Measurements from ENCODE around the gene AGBL4.
A peak's percentile ranks its signal among the peaks of the same experiment; 100 is the strongest.

The AGBL4 gene

DNA sequence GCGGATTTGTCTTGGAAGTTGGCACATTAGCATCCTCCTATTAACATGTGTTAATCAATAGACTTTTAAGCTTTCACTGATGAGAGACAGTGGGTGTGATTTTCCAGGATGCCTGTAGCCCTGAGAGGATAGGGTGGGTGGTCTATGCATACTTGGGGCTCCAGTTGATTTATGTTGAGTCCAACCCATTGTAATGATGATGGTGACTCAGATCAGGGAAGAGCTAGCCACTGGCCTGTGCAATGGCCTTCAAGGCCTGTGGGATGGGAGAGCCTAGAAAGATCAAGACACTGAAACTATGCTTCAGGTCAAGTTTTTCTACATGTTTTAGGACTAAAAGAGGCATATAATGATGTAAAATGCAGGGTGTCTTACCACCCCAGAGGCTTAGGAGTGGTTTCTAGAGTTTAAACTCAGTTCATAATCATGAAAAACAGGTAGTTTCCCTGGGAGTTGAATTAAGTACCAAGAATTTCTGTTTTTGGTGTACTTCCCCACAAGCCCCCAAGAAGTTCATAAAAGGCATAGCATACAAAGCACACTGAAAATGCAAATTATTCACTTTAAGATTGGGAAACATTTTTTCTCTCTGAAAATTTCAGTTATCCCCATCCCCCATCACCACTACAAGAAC lies 1267.0 kb downstream of the AGBL4 start:
- DNase-seq: no peak

DNA sequence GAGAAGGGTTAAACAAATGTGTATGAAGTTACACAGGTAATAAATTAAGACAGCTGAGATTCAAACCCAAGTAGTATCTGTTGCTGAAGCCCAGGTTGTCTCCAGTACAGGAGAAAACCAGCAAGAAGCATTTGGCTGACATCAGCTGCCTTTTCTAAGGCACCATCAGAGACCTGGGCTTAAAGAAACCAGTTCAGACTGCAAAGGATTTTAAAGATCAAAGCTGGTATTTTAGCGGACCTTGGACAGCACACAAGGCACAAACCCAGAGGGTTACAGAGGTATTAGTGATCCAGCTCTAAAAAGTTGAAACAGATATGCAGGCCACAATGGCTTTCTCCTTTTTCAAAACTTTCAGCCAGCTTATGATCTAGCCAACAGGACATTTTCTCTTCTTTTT lies 1270.5 kb downstream of the AGBL4 start:
- no peak for DNase-seq

DNA sequence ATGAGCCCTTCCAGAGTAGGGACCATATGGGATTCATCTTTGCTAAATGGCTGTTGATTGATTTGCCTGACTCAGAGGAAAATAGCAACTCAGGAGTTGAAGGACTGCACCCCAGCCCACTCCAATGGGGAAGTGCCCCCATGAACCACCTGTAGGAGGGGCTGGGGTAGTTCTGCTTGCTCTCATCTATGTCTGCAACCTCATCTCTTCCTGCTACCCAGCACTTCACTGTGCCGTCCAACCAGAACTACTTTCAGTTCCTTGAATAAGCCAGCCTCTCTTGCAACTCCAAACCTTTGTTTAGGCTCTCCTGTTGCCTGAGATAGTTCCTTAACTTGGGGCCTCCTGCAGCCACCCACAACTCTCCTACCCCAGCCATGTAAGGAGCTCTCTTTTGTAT lies 1273.6 kb downstream of the AGBL4 start:
- DNase-seq: no peak

DNA sequence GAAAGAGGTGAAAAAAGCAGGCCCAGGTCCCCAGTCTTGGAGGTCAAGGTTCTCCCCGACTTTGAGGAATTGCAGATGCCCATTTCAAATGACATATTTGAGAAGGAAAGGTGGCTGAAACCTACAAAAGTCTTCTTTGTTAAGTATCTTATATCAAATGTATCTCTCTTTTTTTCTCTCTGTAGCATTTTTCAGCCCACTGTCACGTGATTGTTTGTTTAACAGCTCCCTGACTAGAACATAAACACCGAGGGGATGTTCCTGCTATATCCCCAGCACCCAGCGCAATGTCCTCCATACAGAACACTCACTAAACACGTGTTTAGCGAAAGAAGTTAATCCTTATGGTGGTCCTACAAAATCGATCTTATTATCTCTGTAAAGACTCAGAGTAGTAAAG lies 1274.7 kb downstream of the AGBL4 start:
- no peak for DNase-seq

DNA sequence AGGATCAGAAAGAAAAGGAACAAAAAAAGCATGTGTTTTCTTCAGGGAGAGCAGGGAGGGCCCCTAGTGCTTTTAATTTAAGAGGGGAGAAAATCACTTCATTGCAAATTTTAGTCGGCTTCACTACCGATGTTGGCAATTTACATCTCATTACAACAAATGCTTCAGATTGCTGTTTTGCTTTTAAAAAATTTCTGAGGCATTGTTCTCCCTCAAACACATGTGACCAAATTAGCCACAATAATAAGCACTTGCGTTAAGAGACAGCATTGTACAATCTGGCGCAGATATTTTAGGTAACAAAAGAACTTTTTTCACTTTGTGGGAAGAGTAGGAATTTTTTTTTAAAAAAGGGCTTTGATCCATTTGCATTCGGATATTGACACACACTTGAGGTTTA lies 1276.8 kb downstream of the AGBL4 start:
- DNase-seq: no peak

DNA sequence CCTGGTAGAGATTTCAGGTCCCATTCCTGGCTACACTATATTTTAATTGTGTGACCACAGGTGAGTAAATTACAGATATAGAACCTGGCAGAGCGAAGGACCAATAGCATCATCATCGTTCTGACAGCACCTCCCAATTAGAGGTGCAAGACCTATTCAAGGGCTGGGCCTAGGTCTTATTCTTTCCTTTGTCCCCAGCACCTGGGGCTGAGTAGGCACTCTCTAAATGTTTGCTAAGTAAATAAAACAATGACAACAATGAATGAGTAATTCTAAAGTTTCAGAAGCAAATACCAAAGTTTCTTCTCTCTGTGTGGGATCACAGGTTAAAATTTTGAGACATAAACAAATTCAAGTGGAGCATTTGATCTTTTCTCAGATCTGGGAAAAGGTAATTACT lies 1279.7 kb downstream of the AGBL4 start:
- DNase-seq: no peak

DNA sequence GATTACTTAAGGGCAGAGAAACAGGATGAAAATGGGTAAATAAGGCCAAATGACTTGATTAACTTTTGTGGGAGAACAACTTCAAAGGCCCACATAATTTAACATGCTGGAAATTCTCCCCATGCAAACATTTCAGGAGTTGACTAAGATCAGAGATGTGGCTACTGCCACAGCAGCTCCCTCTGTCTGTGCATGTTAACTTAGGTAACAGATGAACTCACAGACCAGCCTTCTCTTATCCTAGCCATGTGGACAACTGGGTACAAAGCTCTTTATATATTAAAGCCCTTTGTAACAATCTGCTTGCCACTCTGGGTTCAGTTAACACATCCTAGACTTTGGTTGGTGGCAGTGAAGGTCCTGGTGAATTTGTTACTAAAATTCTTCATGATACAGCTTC lies 1280.3 kb downstream of the AGBL4 start:
- DNase-seq: no peak

DNA sequence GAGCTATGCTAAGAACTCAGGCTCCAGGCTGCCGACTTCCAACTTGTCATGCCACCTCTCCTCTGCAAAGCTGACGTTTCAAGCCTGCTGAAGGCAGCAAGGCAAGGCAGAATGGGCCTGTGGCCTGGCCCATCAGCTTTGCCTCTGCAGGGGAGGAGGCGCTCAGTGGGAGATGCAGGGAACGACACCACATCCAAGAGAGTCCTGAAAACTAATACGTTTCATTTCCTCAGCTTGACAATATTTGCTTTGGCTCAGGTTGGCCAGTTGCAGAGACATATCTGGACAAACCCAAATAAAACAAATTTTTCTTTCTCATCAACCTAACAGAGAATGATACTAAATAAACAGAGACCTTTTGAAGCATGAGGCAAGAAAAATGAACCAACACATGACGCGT lies 1282.4 kb downstream of the AGBL4 start:
- DNase-seq: peak; percentile 4

DNA sequence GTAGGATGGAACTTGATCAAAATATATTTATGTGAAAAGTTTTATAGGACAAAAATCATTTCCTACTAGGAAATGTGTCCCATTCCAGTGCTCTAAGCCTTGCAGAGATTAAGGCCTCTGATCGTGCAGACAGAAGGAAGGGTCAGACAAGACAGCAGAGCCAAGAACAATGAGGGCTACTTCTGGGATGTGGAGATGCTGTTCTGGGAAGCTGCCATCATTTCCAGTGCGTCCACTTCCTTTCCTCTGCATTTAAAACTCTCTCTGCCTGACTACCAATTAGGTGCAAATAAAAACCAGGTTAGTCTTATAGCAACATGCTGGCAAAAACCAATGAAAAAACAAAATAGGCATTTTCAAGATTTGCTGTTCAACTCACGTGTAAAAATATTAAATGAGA lies 1283.1 kb downstream of the AGBL4 start:
- no peak for DNase-seq

DNA sequence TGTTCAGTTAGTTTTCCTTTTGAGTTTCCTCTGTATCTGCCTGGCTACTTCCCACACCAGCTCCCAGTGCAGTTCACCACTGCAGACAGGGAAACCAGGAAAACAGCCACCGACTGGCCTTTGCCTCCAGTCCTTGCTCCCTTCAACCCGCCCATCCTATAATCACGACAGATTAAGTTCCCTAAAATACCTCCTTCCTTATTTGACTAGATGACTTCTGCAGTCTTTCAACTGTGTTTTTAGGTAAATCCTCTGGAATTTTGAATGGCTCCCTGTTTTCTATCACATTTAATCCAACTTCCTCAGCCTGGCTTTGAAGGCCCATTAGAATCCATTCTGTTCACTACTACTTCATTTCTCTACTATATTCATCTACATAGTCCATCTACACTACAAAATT lies 1284.7 kb downstream of the AGBL4 start:
- DNase-seq: no peak

DNA sequence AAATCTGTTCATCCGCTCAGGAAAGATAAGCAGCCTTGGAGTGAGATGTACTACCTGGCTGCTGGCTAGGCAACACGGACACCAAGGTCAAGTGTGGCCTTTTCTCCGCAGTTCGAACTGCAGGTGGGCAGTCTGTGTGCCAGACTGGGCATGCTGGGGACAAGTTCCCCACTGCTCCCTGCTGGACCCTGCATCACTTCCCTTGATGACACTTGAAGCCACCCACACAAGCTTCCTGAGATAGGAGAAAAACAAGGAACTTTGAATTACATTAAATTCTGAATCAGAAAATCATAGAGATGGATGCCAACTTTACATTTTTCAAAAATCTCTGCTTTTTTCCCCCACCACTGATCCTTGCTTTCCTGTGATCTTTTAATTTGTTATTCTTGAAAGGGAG lies 1285.4 kb downstream of the AGBL4 start:
- no peak for DNase-seq

DNA sequence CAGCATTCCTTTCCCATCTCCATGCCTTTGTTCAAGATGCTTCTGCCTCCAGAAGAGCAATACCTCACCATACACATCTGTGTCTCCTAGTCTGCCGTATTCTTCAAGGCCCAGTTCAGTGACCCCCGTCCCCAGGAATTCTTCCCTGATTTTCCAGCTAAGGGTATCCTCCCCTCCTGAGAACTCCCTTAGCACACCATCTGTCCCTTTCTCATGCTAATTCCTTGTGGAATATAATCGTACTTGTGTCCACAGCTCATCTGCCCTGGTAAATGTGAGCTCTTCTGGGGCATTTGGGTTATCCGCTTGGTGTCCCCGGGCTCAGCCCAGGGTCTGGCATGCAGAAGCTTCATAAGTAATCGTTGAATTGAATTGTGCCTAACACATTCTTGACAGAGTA lies 1288.0 kb downstream of the AGBL4 start:
- DNase-seq: no peak

DNA sequence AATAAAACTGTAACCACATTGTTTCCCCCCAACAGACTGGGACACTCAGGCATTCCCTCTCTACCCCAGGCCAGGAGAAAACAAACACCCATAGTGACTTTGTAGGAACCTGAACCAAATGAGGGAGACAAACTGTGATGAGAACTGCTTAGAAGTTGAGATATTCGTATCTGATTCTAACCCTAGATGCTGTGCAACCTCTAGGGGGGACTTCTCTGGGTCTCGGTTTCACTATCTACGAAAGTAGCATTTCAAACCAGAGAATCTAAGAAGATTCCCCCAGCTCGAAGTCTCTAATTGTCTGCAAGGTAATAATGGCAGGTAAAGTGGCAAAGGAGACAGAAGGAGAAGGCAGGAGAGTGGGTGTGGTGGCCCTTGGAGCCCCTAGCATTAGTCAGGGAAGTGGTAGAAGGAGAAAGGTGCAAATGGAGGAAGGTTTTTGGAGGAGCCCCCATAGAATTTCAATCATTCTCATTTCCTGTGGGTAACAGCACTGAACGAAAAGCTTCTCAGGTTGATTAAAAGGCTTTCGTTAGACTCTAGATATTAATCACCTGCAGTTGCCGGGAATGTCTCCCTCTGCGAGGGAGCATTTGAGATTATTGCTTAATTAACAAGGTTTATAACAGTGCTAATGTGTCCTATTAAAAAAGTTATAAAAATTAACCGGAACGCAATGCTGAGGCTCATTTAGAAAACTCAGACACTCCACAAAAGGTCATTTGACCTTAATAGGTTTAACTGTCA lies 1293.4 kb downstream of the AGBL4 start:
- no peak for DNase-seq

DNA sequence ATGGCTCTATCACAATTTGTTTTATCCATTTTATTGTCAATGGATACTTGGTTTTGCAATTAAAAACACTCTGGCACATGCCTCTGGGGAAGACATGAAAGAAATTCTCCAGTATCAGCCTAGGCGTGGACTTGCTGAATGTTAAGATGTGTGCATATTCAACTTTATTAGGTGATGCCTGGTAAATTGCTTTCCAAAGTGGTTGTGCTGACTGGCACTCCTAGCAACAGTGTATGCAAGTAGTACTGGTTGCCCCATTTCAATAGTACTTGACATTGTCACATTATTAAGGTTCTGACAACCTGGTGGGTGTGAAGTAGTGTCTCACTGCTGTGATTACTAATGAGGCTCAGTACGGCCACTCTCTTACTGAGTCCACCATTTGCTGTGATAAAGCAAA lies 1295.2 kb downstream of the AGBL4 start:
- DNase-seq: no peak

DNA sequence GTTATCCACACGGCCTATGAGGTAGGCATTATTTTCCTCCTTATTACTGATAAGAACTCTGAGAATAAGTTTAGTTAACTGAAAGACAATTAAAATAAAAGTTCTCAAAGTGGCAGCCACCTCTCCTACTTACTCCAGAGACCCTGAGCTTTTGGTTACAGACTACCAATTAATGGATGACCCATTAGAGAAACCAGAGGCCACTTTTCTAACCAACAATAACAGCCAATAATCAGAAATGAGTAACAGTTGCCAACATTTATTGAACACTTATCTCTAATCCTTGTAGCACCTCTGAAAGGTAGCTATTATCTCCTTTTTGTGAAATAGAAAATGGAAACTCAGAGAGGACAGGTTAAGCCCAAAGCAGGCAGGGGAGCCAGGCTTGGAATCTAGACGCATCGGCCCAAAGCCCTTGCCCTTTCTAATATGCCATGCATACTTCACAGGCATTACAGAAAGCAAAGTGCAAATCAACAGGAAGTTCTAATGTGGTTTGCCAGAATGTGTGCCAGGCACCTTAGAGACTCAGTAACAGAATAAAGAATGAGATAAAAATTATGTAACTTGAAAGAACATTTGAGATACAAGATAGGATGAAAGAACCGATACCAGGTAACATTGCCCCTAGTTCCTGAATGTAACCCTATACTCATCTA lies 1297.1 kb downstream of the AGBL4 start:
- no peak for DNase-seq

DNA sequence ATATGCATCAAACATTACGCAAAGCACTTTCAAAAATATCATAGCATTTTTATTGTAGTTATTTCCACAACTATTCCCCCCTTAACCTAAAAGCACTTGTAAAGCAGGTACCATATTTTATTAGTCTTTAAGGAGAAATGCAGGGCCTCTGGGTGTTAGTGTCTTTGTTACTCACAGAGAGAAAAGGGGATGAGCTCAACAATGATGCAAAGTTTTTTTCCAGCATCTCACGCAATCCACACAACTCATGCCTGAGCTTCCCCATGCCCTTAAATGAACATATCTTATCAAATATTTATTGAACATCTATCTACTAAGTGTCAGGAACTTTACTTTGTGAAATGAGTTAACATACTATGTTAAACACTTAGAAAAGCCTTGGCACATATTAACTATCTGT lies 1297.6 kb downstream of the AGBL4 start:
- no peak for DNase-seq

DNA sequence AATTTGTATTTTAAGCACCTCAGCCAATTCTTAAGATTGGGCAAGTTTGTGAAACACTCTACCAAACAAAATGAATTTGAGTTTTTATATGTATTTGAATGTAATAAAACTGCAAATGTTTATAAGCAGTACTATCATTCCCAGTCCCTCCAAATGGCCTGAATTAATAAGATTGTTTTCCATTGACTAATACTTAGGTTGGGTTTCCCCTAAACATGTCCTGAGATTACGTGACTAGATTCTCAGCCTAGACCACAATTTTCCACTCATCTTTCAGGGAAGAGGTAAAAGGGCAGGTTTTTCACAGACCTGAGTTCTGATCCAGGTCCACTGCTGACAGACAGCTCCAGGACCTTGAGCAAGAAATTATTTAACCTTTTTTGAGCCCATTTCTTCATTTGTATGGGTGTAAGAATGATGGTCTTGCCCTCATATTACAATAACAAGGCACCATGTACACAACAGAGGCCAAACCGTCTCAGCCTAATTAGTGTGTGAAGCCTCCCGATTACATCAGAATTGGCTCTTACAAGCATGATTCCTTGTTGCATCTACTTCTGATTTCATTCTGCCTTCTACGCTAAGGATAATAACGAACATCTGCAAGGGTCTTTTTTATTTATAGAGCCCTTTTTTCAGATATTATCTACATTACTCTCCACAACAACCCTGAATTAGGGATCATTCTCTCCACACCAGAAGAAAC lies 1298.3 kb downstream of the AGBL4 start:
- DNase-seq: no peak

DNA sequence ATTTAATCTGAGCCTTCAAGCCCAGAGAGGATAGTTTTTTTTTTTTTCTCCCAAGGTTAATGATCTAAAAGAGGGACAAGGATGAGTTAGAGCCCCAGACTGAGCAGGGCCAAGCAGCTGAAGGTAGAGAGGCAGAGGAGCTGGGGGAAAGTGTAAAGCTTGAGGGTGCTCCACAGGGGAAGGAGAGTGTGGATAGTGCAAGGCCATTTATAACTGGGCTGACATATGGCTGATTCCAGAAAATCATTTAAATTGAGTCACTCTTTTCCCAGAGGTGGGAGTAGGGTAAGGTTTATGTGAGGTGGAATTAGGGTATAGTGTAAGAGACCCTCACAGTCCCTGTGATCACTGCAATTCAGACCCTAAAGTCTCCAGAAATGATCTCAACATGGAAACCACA lies 1302.8 kb downstream of the AGBL4 start:
- DNase-seq: no peak

DNA sequence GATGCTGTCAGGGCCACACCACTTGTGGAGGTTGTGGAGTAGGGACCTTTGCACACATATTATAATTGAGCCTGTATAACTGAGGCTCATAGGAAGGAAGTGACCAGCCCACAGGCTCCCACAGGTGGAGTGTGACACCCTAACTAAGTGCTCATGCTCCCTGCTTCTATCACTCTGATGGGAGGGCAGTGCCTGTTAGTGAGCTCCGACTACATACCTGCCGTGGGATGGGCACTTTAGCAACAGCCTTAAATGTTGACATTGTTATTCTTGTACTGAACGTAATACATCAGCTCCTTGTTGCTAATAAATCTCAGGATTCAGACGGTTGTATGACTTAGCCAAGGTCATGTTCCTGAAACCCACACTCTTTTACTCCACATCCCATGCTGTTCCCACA lies 1305.0 kb downstream of the AGBL4 start:
- no peak for DNase-seq

DNA sequence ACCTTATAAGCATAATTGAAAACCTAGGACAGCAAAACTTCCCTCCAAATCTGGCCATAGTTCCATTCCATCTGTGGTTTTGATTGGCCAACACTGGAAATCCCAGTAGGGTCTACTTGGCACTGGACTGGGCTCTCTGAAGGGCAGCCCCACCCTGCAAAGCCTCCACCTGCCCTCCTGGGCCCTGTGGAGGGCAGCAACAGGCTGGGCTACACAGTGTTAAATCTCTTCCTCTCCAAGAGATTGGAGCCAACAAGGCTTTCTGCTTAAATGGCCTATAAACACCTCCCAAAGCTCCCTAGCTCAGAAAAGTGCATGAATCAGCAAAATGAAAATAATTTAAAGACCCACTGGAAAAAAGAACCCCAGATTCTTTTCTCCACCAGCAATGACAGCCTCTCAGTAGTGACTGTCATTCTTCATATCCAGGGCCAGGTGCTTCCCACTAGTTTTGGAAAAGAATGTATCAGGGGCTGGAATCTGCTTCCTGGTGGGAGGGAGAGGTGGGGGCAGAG lies 1305.6 kb downstream of the AGBL4 start:
- DNase-seq: no peak

DNA sequence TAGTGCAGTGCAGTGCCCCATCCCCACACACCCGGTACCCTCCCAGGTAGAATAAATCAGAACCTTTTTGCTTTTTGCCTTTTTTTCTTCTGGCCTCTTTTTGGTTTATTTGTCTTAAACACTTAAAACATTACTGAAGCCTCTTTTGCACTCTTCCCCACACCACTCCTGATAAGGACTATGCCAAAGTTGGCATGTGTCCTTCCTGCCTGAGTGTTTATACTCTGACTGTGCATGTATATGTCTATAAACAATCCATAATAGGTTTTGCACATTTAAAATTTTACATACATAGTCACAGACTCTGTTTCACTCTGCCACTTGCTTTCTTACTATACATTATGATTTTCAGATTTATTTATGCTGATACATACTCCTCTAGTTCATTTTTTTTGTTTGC lies 1306.7 kb downstream of the AGBL4 start:
- DNase-seq: no peak

DNA sequence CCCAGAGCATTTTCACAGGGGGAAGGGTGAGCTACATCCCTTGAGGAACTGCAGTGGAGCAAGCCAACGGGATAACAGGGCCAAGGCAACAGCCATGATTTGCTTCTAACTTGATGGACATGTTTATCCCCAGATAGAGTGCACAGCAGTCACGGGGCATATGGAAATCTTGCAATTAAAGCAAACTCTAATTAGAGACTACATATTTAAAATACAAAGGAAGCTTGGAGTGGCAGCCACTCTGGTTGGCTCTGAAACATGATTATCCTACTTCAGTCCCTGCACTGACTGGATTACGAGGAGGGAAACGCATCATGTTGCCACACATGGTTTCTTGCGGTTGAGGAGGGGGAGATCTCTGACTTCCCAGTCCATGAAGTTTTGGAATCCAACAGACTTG lies 1307.8 kb downstream of the AGBL4 start:
- DNase-seq: no peak

DNA sequence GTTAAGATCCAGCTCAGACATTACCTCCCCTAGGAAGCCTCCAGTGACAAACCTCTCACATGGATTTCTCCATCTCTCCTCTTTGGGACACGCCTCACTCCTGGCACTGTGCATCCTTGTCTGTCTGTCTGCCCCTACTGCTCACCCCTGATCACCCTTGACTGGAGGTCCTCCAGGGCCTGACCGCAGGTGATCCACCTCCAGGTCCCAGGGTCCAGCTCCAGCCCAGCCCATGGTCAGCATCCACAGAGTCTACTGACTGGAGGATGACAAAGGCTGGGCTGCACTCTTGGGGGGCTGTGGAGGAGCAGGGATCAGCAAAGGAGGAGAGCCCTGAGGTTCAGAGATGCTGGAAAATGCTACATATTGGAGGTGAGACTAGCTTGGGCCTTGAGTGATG lies 1312.8 kb downstream of the AGBL4 start:
- DNase-seq: no peak

DNA sequence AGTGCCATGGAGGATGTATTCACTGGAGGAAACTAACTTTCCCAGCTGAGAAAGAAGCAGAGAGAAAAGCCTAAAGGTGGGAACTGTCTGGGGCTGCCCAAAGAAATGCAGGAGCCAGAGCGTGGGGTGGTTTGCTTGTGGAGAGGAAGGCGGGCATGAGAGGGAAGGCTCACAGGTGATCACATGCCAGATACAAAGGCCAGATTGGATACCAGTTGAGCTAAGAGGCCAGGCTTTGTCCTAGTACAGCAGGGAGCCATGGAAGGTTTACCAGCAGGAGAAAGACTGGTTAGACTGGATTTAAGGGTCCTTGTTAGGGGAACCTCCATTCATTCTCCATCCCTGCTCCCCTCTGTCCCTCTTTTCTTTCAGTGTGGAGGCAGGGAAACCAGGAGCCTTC lies 1313.4 kb downstream of the AGBL4 start:
- DNase-seq: no peak

Data from NCI-H1092 treated with DMSO at 0.1 percent for 48 hours (cell line).